Effector CD8-positive, alpha-beta T cell (primary cell): ENCODE results near the gene TEX19.
A peak's percentile ranks its signal among the peaks of the same experiment; 100 is the strongest.
"Not testable (repeated sequence)": the region's sequence is repeated elsewhere in the genome, so short reads cannot be mapped to it uniquely, and the experiment has no call there.

Experiments used
- DNase-seq: peaks from one replicate; lab custom pipeline; 2025; lab: John Stamatoyannopoulos, UW

TEX19 gene

DNA sequence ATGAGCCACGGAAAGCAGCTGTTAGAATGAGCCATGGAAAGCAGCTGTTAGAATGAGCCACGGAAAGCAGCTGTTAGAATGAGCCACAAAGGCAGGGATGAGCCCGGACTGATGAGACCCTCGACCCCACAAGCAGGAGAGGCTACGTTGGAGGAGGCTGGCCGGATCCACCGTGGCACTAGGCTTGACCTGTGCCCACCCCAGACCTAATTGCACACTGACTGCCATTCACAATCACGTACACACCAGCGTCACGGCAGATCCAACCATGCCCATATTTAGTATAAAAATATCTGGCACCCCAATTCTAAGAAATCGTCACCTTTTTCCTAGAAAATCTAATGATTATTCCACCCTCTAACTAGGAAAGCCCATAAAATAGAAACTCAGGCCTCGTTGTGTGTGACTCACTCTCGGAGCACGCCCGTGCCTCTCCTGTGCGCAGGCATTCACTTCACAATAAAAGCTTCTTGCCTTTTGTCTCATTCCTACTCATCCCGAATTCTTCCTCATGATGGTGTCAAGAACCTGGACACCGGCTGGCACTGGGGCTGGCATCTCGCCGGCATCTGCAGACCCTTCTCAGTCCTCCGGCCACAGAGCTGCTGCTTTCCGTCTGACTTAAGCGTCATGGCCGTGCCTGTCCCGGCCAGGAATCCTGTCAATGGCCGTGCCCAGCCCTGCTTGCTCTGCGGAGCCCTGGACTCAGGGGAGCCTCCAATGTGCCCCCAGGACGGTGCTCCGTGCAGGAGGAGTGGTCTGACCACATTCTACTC lies 20.0 kb upstream of the TEX19 start:
- DNase-seq: no peak

GRCh38 chr17:82339634-82340580 lies 19.1 kb upstream of the TEX19 start:
- no peak for DNase-seq

- DNase-seq: no peak
These were observed 16.5 kb upstream of the TEX19 start for GRCh38 chr17:82342361-82343079.

DNA sequence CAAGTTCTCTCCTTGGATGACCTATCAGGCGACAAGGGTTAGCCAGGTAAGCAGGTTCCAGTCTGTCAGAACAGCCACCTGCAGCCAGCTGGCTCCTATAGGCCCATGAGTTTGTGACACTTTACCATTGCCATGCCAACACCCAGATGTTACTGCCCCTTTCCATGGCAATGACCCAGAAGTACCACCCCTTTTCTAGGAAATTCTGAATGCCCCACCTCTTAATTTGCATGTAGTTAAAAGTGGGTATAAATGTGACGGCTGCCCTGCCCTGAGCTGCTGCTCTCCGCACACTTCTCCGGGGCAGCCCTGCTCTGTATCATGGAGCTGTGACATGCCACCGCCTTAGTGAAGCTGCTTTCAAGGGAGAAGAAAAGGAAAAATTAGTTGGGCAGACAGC lies 15.5 kb upstream of the TEX19 start:
- no peak for DNase-seq

DNA sequence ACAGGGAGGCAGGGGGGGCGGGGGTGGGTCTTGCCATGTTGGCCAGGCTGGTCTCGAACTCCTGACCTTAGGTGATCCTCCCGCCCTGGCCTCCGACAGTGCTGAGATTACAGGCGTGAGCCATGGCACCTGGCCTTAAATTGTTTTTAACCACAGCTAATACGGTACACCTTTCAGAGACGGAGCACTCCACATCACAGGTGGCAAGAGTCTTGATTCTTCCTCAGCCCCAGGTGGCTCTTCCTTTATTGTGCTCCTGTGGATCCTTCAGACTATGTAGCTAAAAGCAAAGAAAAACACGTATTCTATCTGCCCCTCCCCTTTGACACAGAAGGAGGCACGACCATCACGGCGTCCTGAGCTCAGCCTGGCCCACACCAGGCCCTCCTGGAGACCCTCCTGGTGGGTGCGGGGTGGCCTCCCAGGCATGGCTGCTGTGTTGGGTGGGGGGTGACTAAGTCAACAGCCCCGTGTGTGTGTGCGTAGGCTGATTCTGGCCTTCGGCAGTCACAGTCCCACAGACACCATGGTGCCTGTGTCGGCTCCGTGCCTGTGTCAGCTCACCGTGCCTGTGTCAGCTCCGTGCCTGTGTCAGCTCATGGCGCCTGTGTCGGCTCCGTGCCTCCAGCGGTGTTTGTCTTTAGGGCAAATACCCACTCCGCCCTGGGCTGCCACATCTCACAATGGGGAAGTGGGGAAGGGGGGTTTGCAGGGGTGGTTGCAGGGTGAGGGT lies 14.7 kb upstream of the TEX19 start:
- no peak for DNase-seq

DNA sequence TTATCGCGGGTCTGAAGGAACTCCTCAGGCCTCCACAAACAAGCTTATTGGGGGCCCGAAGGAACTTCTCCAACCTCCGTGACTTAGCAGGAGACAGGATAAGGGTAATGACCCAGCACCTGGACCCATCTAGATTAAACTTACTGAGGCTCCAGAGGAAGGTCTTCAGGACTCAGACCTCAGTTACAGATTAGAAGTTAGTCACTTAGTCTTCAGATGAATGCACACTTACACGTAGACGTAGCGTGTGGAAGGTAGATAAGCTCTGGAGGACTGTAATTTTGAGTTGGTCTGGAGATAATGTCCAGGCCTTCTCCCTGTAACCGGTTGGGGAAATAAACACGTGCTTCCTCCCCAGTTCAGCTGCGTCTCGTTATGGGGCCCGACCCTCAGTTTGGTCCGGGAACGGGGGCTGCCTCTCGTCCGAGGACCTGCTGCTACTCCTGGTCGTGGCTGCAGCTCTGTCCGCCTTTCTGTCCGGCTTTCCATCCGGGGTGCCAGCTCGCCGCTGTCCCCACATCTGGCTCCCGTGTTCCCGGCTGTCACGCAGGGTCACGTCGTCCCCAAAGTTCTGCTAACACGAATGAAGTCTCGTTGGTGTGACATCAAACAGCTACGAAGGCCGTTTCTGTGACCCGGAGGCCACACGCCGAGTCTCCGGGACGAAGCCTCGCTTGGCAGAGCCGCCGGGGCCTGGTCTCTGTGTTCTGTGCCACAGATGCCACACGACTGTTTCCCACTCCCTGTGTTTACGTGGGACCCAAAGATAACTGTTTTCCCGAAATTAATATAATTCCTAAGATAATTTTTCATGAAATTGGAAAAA lies 13.7 kb upstream of the TEX19 start:
- DNase-seq: no peak

- DNase-seq: no peak
These were observed 12.4 kb upstream of the TEX19 start for GRCh38 chr17:82346342-82347300.

DNA sequence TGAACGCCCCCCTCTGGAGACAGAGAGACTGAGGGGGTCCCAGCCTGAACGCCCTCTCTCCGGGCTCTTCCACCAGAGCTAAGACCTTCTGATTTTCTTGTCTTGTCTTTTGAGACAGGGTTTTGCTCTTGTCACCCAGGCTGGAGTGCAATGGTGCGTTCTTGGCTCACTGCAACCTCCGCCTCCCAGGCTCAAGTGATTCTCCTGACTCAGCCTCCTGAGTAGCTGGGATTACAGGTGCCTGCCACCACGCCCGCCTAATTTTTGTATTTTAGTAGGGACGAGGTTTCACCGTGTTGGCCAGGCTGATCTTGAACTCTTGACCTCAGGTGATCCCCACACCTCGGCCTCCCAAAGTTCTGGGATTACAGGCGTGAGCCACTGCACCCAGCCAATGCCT lies 11.1 kb upstream of the TEX19 start:
- DNase-seq: not testable (repeated sequence)

DNA sequence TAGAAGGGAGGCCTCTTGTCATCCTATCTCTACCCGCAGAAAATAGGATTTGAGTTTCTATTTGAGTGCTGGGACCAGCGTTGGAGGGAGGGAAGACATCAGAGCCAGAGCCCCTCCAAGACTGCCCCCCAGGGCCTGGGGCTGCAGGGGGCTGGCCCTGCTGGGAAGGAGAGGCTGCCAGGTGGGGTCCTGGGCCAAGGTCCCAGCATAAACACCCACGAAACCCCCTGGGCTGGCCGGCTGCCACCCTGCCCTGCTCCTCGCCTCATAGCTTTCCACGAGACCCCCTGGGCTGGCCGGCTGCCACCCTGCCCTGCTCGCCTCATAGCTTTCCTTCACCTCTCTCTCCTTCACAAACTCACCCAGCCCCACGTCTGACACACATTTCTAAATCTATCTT lies 10.6 kb upstream of the TEX19 start:
- no peak for DNase-seq

- no peak for DNase-seq
These were observed 10.2 kb upstream of the TEX19 start for GRCh38 chr17:82348866-82349265.

GRCh38 chr17:82349287-82349701 lies 9.8 kb upstream of the TEX19 start:
- DNase-seq: no peak

DNA sequence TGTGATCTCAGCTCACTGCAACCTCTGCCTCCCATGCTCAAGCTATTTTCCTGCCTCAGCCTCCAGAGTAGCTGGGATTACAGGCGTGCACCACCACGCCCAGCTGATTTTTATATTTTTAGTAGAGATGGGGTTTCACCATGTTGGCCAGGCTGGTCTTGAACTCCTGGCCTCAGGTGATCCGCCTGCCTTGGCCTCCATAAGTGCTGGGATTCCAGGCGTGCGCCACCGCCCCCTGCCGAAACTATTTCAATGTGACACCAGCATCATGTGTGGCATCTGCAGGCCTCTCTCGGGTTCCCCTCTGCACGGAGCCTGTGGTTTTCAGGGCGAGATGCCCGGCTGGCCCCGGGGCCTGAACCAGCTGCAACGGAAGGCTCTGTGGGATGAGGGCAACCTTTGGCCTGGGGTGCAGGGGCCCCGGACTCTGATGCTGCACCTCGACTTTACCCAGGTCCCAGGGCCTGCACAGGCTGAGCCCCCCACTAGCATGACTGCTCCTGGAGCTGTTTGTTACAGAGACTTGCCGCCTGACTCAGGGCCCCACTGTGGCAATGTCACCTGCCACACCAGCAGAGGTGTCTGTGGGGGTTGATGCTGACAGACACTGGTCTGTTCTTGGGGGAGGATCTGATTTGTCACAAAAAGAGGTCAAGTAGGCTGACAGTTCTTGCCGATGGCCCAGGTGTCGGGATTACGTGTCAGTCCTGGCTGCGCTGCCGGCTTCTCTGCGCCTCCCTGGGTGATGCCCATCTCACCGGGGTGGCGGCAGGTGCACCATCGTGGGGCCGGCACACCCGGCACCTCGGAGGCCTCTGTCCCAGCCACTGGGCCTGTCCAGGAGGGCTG lies 8.6 kb upstream of the TEX19 start:
- no peak for DNase-seq

DNA sequence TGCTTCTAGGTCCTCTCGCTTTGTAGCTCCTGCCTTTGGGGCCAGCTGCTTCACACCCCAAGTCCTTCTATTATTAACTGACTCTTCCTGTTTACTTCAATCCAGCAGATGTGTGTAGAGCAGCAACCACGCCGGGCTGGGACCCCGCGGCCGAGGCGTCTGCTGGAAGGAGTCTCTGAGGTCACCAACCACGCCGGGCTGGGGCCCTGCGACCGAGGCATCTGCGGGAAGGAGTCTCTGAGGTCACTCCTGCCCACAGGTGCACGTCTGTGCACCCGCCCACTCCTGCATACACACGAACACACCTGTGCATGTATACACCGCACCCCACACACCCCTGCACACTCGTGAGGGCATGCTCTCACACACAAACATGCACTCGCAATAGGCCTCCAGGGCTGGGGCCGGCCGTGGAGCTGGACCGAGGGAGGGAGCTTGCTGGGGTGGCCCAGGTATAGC lies 7.8 kb upstream of the TEX19 start:
- DNase-seq: no peak

- peak; percentile 72 for DNase-seq
These were observed 7.1 kb upstream of the TEX19 start for GRCh38 chr17:82351713-82352488.

- no peak for DNase-seq
These were observed 5.6 kb upstream of the TEX19 start for GRCh38 chr17:82353484-82353883.

DNA sequence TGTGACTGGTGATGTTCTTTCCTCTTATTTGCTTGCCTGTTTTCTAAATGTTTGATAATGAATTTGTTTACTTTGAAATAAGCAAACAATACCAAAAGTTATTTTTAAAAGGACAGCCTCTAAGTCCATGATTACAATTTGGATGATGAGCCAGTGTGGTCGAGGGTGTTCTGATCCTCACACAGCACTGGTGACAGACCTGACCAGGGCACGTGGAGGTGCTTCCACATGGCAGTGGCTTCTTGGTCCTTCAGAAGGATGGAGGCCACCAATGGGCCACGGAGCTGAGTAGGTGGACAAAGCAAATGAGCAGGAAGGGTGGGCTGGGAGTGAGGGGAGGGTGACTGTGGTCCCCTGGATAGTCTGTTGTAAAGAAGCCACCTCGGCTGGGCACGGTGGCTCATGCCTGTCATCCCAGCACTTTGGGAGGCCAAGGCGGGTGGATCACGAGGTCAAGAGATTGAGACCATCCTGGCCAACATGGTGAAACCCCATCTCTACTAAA lies 4.2 kb upstream of the TEX19 start:
- no peak for DNase-seq

DNA sequence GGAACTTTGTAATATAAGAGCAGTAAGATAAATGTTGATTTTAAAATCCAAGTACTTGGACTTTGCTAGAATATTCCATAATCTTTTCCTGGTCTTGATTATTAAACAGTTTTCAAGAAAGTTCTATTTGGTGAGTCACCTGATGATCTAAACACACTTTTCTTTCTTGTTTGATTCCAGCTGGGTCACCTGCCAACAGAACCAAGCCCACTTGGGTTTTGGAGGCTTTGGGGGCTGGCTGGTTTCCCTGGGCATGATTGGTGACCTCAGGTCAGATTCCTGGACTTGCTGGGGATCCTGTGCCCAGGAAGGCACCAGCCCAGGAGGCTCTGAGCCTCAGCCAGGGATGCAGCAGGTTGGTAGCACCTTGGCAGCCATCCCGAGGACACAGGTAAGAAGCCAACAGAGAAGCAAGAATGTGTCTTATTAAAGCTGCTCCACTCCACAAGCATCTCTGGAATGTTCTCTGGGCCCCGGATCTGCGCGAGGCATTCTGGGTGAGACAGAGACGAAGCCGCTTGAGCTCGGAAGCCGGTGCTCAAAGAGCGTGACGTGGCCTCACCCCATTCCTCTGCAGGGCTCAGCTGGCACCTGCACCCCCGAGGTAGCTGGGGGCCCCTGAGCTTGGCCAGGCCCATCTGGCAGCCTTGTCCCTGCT lies 3.1 kb upstream of the TEX19 start:
- DNase-seq: no peak
